Left hindlimb (tissue), 1 donor: ENCODE data around the gene ACSM3.

Experiments
- DNase-seq: peaks from one replicate; pipeline ENCODE4 v3.0.0-alpha.2; 2018

ACSM3 gene

GRCh38 chr16:20807862-20808261 is 44.0 kb downstream of the ACSM3 start:
- DNase-seq, result no peak

DNA sequence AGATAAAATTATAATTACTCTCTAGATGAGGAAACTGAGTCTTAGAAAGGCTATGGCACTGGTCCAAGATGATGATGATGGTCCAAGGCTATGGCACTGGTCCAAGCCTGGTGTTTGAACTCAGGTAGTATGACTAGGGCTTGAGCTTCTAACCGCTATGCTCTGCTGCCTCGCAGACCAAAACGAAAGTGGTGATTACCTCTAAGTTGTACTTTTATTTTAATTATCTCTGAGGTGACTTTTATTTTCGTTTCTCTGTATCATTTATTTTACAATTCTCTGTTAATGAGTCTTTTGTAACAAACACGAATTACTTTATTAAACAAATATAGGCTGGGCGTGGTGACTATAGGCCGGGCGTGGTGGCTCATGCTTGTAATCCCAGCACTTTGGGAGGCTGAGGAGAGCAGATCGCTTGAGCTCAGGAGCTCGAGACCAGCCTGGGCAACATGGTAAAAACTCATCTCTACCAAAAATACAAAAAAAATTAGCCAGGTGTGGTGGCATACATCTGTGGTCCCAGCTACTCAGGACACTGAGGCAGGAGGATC is 48.1 kb downstream of the ACSM3 start:
- no peak for DNase-seq

- DNase-seq, result no peak
Observed at GRCh38 chr16:20812510-20812909, 48.7 kb downstream of the ACSM3 start.

- no peak for DNase-seq
Observed at GRCh38 chr16:20814784-20815183, 51.0 kb downstream of the ACSM3 start.

DNA sequence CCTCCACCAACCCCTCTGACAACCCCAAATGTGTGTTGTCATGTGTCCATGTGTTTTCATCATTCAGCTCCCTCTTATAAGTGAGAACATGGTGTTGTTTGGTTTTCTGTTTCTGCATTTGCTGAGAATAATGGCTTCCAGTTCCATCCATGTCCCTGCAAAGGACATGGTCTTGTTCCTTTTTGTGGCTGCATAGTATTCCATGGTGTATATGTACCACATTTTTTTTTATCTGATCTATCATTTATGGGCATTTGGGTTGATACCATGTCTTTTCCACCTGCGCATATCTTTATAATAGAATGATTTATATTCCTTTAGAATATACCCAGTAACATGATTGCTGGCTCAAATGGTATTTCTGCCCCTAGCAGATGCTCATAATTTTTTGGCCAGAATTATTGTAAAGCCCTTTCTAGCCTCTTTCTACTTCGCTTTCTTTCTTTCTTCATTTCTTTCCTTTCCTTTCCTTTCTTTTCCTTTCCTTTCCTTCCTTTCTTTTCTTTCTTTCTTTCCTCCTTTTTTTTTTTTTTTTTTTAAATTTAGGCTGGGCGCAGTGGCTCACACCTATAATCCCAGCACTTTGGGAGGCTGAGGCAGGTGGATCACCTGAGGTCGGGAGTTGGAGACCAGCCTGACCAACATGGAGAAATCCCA is 55.2 kb downstream of the ACSM3 start:
- no peak for DNase-seq

DNA sequence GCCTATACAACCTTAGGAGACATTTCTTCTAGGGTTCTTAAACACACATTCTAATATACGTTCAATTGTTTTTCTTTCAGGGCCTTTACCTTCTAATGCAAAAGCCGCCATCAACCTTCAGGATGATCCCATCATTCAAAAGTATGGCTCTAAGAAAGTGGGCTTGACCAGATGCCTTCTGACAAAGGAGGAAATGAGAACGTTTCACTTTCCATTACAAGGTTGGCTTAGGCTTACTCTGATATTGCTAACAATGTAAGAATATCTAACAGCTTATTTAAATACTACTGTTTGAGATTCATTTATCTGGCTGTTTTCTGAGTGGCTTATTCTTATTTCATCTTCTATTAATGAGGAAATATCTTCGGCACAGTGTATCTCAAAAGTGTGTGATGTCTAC is 57.9 kb downstream of the ACSM3 start:
- no peak for DNase-seq

GRCh38 chr16:20822521-20823325 is 58.9 kb downstream of the ACSM3 start:
- DNase-seq, result no peak

DNA sequence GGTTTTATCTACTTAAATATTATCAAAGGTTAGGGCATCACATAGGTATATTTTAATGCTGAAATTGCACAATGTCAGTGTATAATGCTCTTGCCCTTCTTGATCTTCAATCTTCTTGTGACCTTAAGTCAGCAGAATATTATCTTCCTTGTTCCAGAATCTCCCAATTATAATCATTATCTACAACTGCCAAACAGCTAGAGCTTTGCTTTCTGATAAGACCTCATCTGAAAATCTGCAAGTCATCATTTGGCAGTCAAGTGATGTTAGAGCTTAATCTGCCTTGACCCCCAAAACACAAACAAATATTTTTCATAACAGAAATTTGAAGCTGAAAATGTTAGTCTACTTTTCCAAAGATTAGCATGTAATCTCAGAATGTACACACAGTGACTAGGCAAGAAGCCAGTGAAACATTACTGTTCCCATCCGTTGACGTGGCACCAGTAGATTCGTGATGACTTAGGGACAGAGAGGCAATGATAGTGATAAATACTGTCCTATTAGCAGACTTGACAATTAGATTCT is 62.3 kb downstream of the ACSM3 start:
- DNase-seq, result no peak

GRCh38 chr16:20829536-20829935 is 65.7 kb downstream of the ACSM3 start:
- DNase-seq, result no peak

DNA sequence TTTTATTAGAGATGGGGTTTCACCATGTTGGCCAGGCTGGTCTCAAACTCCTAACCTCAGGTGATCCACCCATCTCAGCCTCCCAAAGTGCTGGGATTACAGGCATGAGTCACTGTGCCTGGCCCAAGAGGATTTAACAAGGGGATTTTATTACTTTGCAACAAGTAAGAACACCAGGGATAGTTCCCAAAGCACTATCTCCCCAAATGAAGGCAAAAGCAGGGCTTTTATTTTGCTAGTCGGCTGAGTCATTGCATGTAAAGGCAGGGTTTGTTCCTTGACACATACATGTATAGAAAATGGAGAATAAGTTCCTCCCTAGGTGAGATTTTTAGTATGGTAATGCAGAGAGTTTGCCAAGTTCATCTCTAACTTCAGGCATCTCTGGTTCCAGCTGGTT is 66.6 kb downstream of the ACSM3 start:
- no peak for DNase-seq

- DNase-seq, result no peak
Observed at GRCh38 chr16:20833086-20833485, 69.3 kb downstream of the ACSM3 start.

GRCh38 chr16:20838240-20838639 is 74.4 kb downstream of the ACSM3 start:
- DNase-seq, result no peak

- no peak for DNase-seq
Observed at GRCh38 chr16:20839504-20839903, 75.7 kb downstream of the ACSM3 start.

DNA sequence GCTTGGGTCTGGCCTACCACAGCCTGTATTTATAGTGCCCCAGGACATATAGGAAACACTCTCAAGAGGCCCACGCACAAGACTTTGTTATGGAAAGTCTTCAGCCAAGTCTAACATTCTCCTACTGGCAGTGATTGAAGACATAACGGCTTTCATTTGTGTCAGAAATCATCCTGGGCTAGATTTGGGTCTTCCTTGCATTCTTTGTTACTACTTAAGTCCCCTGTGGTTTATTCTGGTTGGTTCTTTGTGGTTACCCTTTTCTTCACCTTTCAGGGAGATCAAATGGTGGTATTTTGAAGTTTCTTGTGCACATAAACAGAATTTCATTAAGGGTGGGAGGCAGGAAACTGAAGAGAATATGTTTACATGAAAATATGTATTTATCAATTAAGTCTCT is 80.2 kb downstream of the ACSM3 start:
- DNase-seq, result no peak

DNA sequence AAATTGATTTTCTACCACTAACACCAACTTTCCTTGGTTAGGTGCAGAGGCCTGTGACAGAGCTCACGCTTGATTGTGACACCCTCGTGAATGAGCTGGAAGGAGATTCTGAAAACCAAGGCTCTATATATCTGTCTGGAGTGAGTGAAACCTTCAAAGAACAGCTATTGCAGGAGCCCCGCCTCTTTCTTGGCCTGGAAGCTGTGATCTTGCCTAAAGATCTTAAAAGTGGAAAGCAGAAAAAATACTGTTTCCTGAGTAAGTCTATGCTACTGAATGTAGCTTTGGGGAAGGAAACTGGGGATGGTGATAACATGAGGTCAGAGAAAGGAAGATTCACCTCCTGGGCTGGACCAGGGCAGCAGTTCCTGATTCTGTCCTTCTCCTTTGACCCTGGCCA is 80.8 kb downstream of the ACSM3 start:
- no peak for DNase-seq

DNA sequence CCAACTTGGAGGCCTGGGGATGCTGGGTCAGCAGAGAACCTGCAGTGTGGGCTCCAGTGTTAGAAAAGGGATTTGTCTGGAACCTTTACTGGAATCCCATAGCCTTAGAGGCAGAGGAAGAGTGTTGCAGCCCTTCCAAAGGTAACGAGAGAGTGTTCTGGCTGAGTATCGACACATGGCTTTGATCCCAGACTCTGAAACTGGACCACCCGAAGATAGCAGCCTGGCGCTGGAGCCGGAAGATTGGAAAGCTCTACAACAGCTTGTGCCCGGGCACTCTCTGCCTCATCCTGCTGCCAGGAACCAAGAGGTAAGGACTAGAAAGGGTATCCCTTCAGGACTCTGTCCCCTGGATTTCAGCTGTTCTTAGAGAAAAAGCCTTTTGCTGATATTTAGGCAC is 82.2 kb downstream of the ACSM3 start:
- DNase-seq, result no peak

- no peak for DNase-seq
Observed at GRCh38 chr16:20846551-20846950, 82.7 kb downstream of the ACSM3 start.
